K562 (cell line): ENCODE data around the gene GALNT17. TPM values are rescaled to one million over a fixed set of nuclear protein-coding genes. Genes with fewer than 3 reads are reported as not detected.

Source experiments
- ATAC-seq: fragments of 200-7000 bp; cut with Tn5 transposase; 3 replicates; pipeline ENCODE4 v1.9.1; 2020; ENCODE audit warnings: moderate library complexity
- BruUV-seq: library from RNA; stranded (reverse); fragments of 400-500 nt; replicated peaks from 2 replicates; lab custom pipeline; 2021; lab: Mats Ljungman, UMichigan
- CTCF ChIA-PET: fragments of 300-600 bp; formaldehyde crosslinking; extraction: SDS; loops from one replicate; lab custom pipeline; 2021; ENCODE audit warnings: low intra/inter-chr PET ratio; lab: Yijun Ruan, JAX
- POLR2A ChIA-PET: fragments of 300-600, 350-650 bp; sonication (Branson Sonifier 250); formaldehyde crosslinking; extraction: SDS; loops from one replicate; lab custom pipeline; 2021; ENCODE audit warnings: antibody characterized with exemption, inconsistent platforms; lab: Yijun Ruan, JAX
- DNase-seq, 4 experiments: peaks; one replicate each; pipeline versions ENCODE4 v3.0.0 to v3.0.0-alpha.2; 2011 to 2018; ENCODE audit warnings: low spot score in 3 of 4, mixed read lengths in 3 of 4; ENCODE audit errors: extremely low read depth in 1 of 4
- FAIRE-seq: peaks from 2 replicates; lab custom pipeline; 2011; peaks lifted over from hg19 to GRCh38; lab: Jason Lieb, UNC
- H2AFZ ChIP-seq: 2 replicates; pipeline ENCODE4 v1.6.0; 2011; ENCODE audit warnings: low read depth, low read length, control low read depth, inconsistent platforms
- H3K27ac ChIP-seq: fragments of 200-600 bp; 3 replicates; pipeline ENCODE4 v1.8.0; 2011; ENCODE audit warnings: low read depth, mild to moderate bottlenecking, control low read depth, inconsistent platforms, low read length, moderate library complexity, mixed read lengths; ENCODE audit errors: extremely low read depth
- H3K27me3 ChIP-seq, 2 experiments: fragments of 300-600 bp in 1 of 2; 2 replicates in 1 of 2; 3 replicates in 1 of 2; pipeline versions ENCODE4 v1.6.0 to v1.8.0; 2011; ENCODE audit warnings: inconsistent platforms in 2 of 2, low read length in 2 of 2, mild to moderate bottlenecking in 1 of 2, mixed read lengths in 1 of 2, moderate library complexity in 1 of 2; ENCODE audit not compliant: control insufficient read depth in 2 of 2, insufficient read depth in 2 of 2
- H3K36me3 ChIP-seq: fragments of 300-600 bp; 3 replicates; pipeline ENCODE4 v1.8.0; 2011; ENCODE audit warnings: mild to moderate bottlenecking, low read length, inconsistent platforms; ENCODE audit not compliant: control insufficient read depth, insufficient read depth
- H3K4me1 ChIP-seq, 2 experiments: fragments of 200-600 bp in 1 of 2; replicated peaks in 1 of 2; 2 replicates in 1 of 2; 3 replicates in 1 of 2; pipeline versions ENCODE4 v1.5.1 to v1.8.0; 2011; ENCODE audit warnings: inconsistent platforms in 2 of 2, low read length in 2 of 2, mild to moderate bottlenecking in 1 of 2, mixed read lengths in 1 of 2, moderate library complexity in 1 of 2; ENCODE audit not compliant: control insufficient read depth in 2 of 2, insufficient read depth in 2 of 2
- H3K4me2 ChIP-seq: 2 replicates; pipeline ENCODE4 v1.6.1; 2011; ENCODE audit warnings: low read length, control low read depth, inconsistent platforms, mixed read lengths; ENCODE audit not compliant: insufficient read depth
- H3K4me3 ChIP-seq: fragments of 200-600 bp; sonication (generic), shearing (Covaris generic); 2 replicates; pipeline ENCODE4 v1.5.1; 2016; ENCODE audit warnings: control low read depth, inconsistent platforms
- H3K79me2 ChIP-seq: fragments of 200-600 bp; 3 replicates; pipeline ENCODE4 v1.8.0; 2011; ENCODE audit warnings: low read length, inconsistent platforms; ENCODE audit not compliant: control insufficient read depth, insufficient read depth
- H3K9ac ChIP-seq, 2 experiments: 2 replicates each; pipeline versions ENCODE4 v1.6.0 to v1.6.1; 2011; ENCODE audit warnings: low read depth in 2 of 2, low read length in 2 of 2, control low read depth in 1 of 2, inconsistent platforms in 1 of 2, mild to moderate bottlenecking in 1 of 2, mixed read lengths in 1 of 2; ENCODE audit not compliant: insufficient read depth in 1 of 2
- H3K9me1 ChIP-seq: one replicate; pipeline ENCODE4 v1.6.0; 2011; ENCODE audit warnings: inconsistent platforms, mild to moderate bottlenecking, low read length, moderate library complexity; ENCODE audit not compliant: control insufficient read depth, insufficient read depth
- H3K9me3 ChIP-seq: replicated peaks from 2 replicates; pipeline ENCODE4 v1.5.1; 2011; ENCODE audit warnings: low read depth, low read length, inconsistent platforms; ENCODE audit not compliant: control insufficient read depth, insufficient read depth
- H4K20me1 ChIP-seq: replicated peaks from 2 replicates; pipeline ENCODE4 v1.6.1; 2011; ENCODE audit warnings: low read length, inconsistent platforms, mixed read lengths; ENCODE audit not compliant: control insufficient read depth, insufficient read depth
- BHLHE40 ChIP-seq: IDR thresholded peaks from 2 replicates; pipeline ENCODE4 v1.6.1; 2011; ENCODE audit warnings: low read length, improper control_type of control experiment
- CTCF ChIP-seq, 3 experiments: IDR thresholded peaks in 2 of 3; conservative IDR thresholded peaks in 1 of 3; 2 replicates each; pipeline ENCODE4 v1.5.1; 2011 to 2012; ENCODE audit warnings: low read length in 3 of 3, mild to moderate bottlenecking in 3 of 3, control low read depth in 2 of 3, improper control_type of control experiment in 1 of 3, inconsistent platforms in 1 of 3, low read depth in 1 of 3, mixed read lengths in 1 of 3, moderate library complexity in 1 of 3; ENCODE audit not compliant: insufficient read depth in 2 of 3
- FOXM1 ChIP-seq, 2 experiments: fragments of 450-650 bp in 1 of 2; sonication (generic) in 1 of 2; formaldehyde crosslinking in 1 of 2; IDR thresholded peaks; 2 replicates each; pipeline versions ENCODE4 v1.6.1 to v1.9.0; 2017 to 2022; ENCODE audit warnings: low read depth in 2 of 2, mild to moderate bottlenecking in 2 of 2, missing genetic modification reagents in 1 of 2, moderate library complexity in 1 of 2
- NCOA1 ChIP-seq: fragments of 450-650 bp; IDR thresholded peaks from 2 replicates; pipeline ENCODE4 v1.6.1; 2016; ENCODE audit warnings: low read depth
- SMAD1 ChIP-seq: fragments of 150-350 bp; IDR thresholded peaks from 2 replicates; pipeline ENCODE4 v1.6.1; 2014; ENCODE audit warnings: low read length, low read depth; ENCODE audit not compliant: partially characterized antibody
- SRSF1 ChIP-seq: fragments of 200-400 bp; formaldehyde crosslinking; IDR thresholded peaks from 2 replicates; pipeline ENCODE4 v1.6.1; 2017; ENCODE audit warnings: mild to moderate bottlenecking, low read depth, low read length, moderate library complexity
- WGBS: fragments of 100-300 bp; shearing (Covaris generic); methylation state at CpG from one replicate; pipeline ENCODE4 v1.1.6; 2016; ENCODE audit warnings: low coverage, mixed read lengths; ENCODE audit not compliant: insufficient coverage; ENCODE audit errors: missing lambda C conversion rate; 5-methylcytosine and 5-hydroxymethylcytosine counted together
- in situ Hi-C: fragments of 300-500 bp; cut with MboI; formaldehyde crosslinking; loops from 4 replicates; pipeline ENCODE4 v1.15.0; 2018; ENCODE audit warnings: inconsistent platforms, mixed read lengths
- intact Hi-C: fragments of 100-400 bp; cut with micrococcal nuclease; formaldehyde crosslinking; loops from 2 replicates; pipeline ENCODE4 v1.14.2; 2022
- polyA plus RNA-seq, 8 experiments: library from polyadenylated mRNA; depleted of rRNA in 4 of 8; stranded (reverse) in 5 of 8; unstranded in 3 of 8; fragments of >200 nt; fragmentation: Nextera tagmentation in 2 of 8; fragmentation: Illumina TruSeq in 1 of 8; extraction: Ambion mirVana in 2 of 8; extraction: Trizol in 1 of 8; gene quantifications; 2 replicates each; pipeline versions ENCODE4 v1.2.1 to v1.2.3, GENCODE V29; 2011 to 2014; ENCODE audit warnings: inconsistent platforms in 1 of 8, missing spikeins in 1 of 8
- total RNA-seq, 7 experiments: library from RNA; depleted of rRNA in 6 of 7; stranded (reverse); fragments of >200 nt in 6 of 7; fragmentation: Illumina TruSeq in 2 of 7; extraction: Trizol in 2 of 7; gene quantifications; 2 replicates each; pipeline versions ENCODE4 v1.2.1 to v1.2.3, GENCODE V29; 2011 to 2021; ENCODE audit warnings: low replicate concordance in 1 of 7

GALNT17 gene
- total and polyA plus RNA-seq, 9 of the 15 experiments (the other 6 are each of a cell fraction or from before 2014, with no cell fraction given): not detected

GRCh38 chr7:71165708-71166107 lies 33.8 kb downstream of the GALNT17 start:
- Histone ChIP-seq H3K79me2 (no peaks in the 10 kb centered on the region), H3K9me1 (no peaks in the 10 kb centered on the region), H3K4me3 (no peak overlapping the region), H2AFZ (no peak overlapping the region), H3K36me3 (no peaks in the 10 kb centered on the region), H3K9me3 (no peaks in the 10 kb centered on the region), H4K20me1 (no peaks in the 10 kb centered on the region), H3K9ac (no peak overlapping the region), H3K4me2 (no peak overlapping the region), H3K4me1 (no peaks in the 10 kb centered on the region), H3K27me3 (peaks cover 0 to 4% of the 10 kb centered on the region in 2 experiments; a peak in 1 of 5 replicates), H3K27ac (no peak overlapping the region)
- intact Hi-C loops (no loop called here), in situ Hi-C loops (no loop called here)
- DNase-seq (peak in 1 of 4 experiments; percentile 9), ATAC-seq (peak; percentile 67), FAIRE-seq (peak; percentile 42)
- 2% methylated on average over 6 of the region's 6 CpGs for WGBS
- TF ChIP-seq BHLHE40 (no peak), SMAD1 (no peak), NCOA1 (no peak), CTCF (IDR thresholded peaks at IDR 0.05 in 2 of 3, conservative IDR thresholded peaks at IDR 0.05 in 1 of 3; ENCODE audit: insufficient read depth in 2 of 3, low read depth in 1 of 3, low read length in 3 of 3) (peak; percentile 3 to 32 (median 28); a peak in 2 of 6 replicates), FOXM1 (IDR thresholded peaks at IDR 0.05; ENCODE audit: low read depth) (no peak), FOXM1 (CRISPR knock-in tag; IDR thresholded peaks at IDR 0.05; ENCODE audit: low read depth) (no peak), SRSF1 (no peak)
- ChIA-PET POLR2A (interaction anchor here (1.1 kb wide), 1 partner anchor 12 kb away, joined by 3 read pairs; no protein-coding TSS in a partner anchor), CTCF (no interaction called here)
- BruUV-seq: no TSS peak
